ENCODE data around the gene PREB.

The PREB gene

GRCh38 chr2:27121906-27122305 is 12.5 kb downstream of the PREB start:
- TF ChIP-seq ZBTB7A (IDR thresholded peaks at IDR 0.05; ENCODE audit: low read depth) (no peak), EGR1 (IDR thresholded peaks at IDR 0.05) (no peak), CREB1 (IDR thresholded peaks at IDR 0.05; ENCODE audit: low read depth) (no peak), TAF1 (IDR thresholded peaks at IDR 0.05; ENCODE audit: low read depth) (no peak), CEBPB (IDR thresholded peaks at IDR 0.05) (no peak), USF1 (IDR thresholded peaks at IDR 0.05) (no peak), RAD21 (IDR thresholded peaks at IDR 0.05; ENCODE audit: low read depth) (no peak), EP300 (IDR thresholded peaks at IDR 0.05; ENCODE audit: borderline replicate concordance) (no peak), TEAD4 (IDR thresholded peaks at IDR 0.05) (no peak), MAX (IDR thresholded peaks at IDR 0.05) (no peak), YY1 (IDR thresholded peaks at IDR 0.05; ENCODE audit: low read depth) (no peak), FOXM1 (IDR thresholded peaks at IDR 0.05; ENCODE audit: borderline replicate concordance, low read depth) (no peak), TCF12 (IDR thresholded peaks at IDR 0.05; ENCODE audit: low read depth) (no peak), NFIC (IDR thresholded peaks at IDR 0.05) (no peak), REST (IDR thresholded peaks at IDR 0.05; ENCODE audit: low read depth) (no peak)

GRCh38 chr2:27118525-27119329 is 15.7 kb downstream of the PREB start, which contains the start of gene CGREF1:
TSS of gene CGREF1 (minus strand) at chr2:27119128. CDS start at chr2:27104366, 14,762 bp downstream.
- TF ChIP-seq TEAD4 (IDR thresholded peaks at IDR 0.05) = no peak
- TF ChIP-seq MAX (IDR thresholded peaks at IDR 0.05) = peak; percentile 95
- no peak for TF ChIP-seq ZBTB7A (IDR thresholded peaks at IDR 0.05; ENCODE audit: low read depth)
- TF ChIP-seq TCF12 (IDR thresholded peaks at IDR 0.05; ENCODE audit: low read depth) = no peak
- TF ChIP-seq EP300 (IDR thresholded peaks at IDR 0.05; ENCODE audit: borderline replicate concordance) = 0 out of 2 replicates have a peak, but pooled peaks have one; percentile 13

- TF ChIP-seq FOXM1 (IDR thresholded peaks at IDR 0.05; ENCODE audit: borderline replicate concordance, low read depth) (no peak), EP300 (IDR thresholded peaks at IDR 0.05; ENCODE audit: borderline replicate concordance) (no peak), NFIC (IDR thresholded peaks at IDR 0.05) (no peak), CREB1 (IDR thresholded peaks at IDR 0.05; ENCODE audit: low read depth) (no peak), RAD21 (IDR thresholded peaks at IDR 0.05; ENCODE audit: low read depth) (no peak), USF1 (IDR thresholded peaks at IDR 0.05) (no peak), TAF1 (IDR thresholded peaks at IDR 0.05; ENCODE audit: low read depth) (no peak), YY1 (IDR thresholded peaks at IDR 0.05; ENCODE audit: low read depth) (no peak), EGR1 (IDR thresholded peaks at IDR 0.05) (no peak), ZBTB7A (IDR thresholded peaks at IDR 0.05; ENCODE audit: low read depth) (no peak), TEAD4 (IDR thresholded peaks at IDR 0.05) (no peak), CEBPB (IDR thresholded peaks at IDR 0.05) (no peak), TCF12 (IDR thresholded peaks at IDR 0.05; ENCODE audit: low read depth) (no peak), REST (IDR thresholded peaks at IDR 0.05; ENCODE audit: low read depth) (no peak), MAX (IDR thresholded peaks at IDR 0.05) (no peak)
Measured at GRCh38 chr2:27117995-27118524, 16.4 kb downstream of the PREB start.

- no peak for TF ChIP-seq YY1 (IDR thresholded peaks at IDR 0.05; ENCODE audit: low read depth)
Measured at GRCh38 chr2:27115519-27115918, 18.9 kb downstream of the PREB start.

- TF ChIP-seq TEAD4 (IDR thresholded peaks at IDR 0.05) (no peak), EGR1 (IDR thresholded peaks at IDR 0.05) (no peak), YY1 (IDR thresholded peaks at IDR 0.05; ENCODE audit: low read depth) (no peak), CEBPB (IDR thresholded peaks at IDR 0.05) (no peak), REST (IDR thresholded peaks at IDR 0.05; ENCODE audit: low read depth) (no peak), MAX (IDR thresholded peaks at IDR 0.05) (no peak), ZBTB7A (IDR thresholded peaks at IDR 0.05; ENCODE audit: low read depth) (no peak), TAF1 (IDR thresholded peaks at IDR 0.05; ENCODE audit: low read depth) (no peak), TCF12 (IDR thresholded peaks at IDR 0.05; ENCODE audit: low read depth) (no peak), CREB1 (IDR thresholded peaks at IDR 0.05; ENCODE audit: low read depth) (no peak), USF1 (IDR thresholded peaks at IDR 0.05) (no peak), NFIC (IDR thresholded peaks at IDR 0.05) (no peak)
Measured at GRCh38 chr2:27109083-27109482, 25.4 kb downstream of the PREB start.

Measured in Ishikawa (cell line).